ENCODE measurements around the gene SLC38A10. TPM values are rescaled to one million over a fixed set of nuclear protein-coding genes. Genes with fewer than 3 reads are reported as not detected.

The SLC38A10 gene
- polyA plus RNA-seq, 12 donors = 32.7 to 57.4 (median 40.4) TPM; not detected in 1

Other genes starting within 250 kb of the SLC38A10 start
- gene PVALEF, start 129.8 kb downstream of the SLC38A10 start, polyA plus RNA-seq (ENCODE audit: insufficient read length in 12 of 12) = 1 to 10 TPM in 1 of 12 donors, under 1 TPM in 8, not detected in 3; 0.12 to 2.6 (median 0.47) TPM
- gene AATK, start 129.1 kb downstream of the SLC38A10 start, polyA plus RNA-seq (ENCODE audit: insufficient read length in 12 of 12) = 10 to 100 TPM in 4 of 12 donors, 1 to 10 TPM in 7, not detected in 1; 4.4 to 12.8 (median 9.4) TPM
- 10 to 100 TPM in 1 of 12 donors, 1 to 10 TPM in 10, not detected in 1; 4.7 to 15.4 (median 8.1) TPM for gene CEP131, start 72.3 kb downstream of the SLC38A10 start, polyA plus RNA-seq (ENCODE audit: insufficient read length in 12 of 12)
- 10 to 100 TPM in 8 of 12 donors, 1 to 10 TPM in 3, not detected in 1; 7.9 to 25.7 (median 11.9) TPM for gene TEPSIN, start 56.3 kb downstream of the SLC38A10 start, polyA plus RNA-seq (ENCODE audit: insufficient read length in 12 of 12)
- gene NDUFAF8, start 56.0 kb downstream of the SLC38A10 start, polyA plus RNA-seq (ENCODE audit: insufficient read length in 12 of 12) = 10 to 100 TPM in 11 of 12 donors, not detected in 1; 31.7 to 90.1 (median 39.0) TPM
- 10 to 100 TPM in 6 of 12 donors, 1 to 10 TPM in 5, not detected in 1; 7.5 to 23.4 (median 10.8) TPM for gene BAHCC1, start 100.2 kb upstream of the SLC38A10 start, polyA plus RNA-seq (ENCODE audit: insufficient read length in 12 of 12)
- gene ACTG1, start 217.5 kb upstream of the SLC38A10 start, polyA plus RNA-seq (ENCODE audit: insufficient read length in 12 of 12) = 1,000 to 10,000 TPM in 9 of 12 donors, 100 to 1,000 TPM in 3; 527 to 2,520 (median 1,086) TPM
- 1 to 10 TPM in 10 of 12 donors, not detected in 2; 1.5 to 3.5 (median 2.4) TPM for gene FSCN2, start 233.1 kb upstream of the SLC38A10 start, polyA plus RNA-seq (ENCODE audit: insufficient read length in 12 of 12)

Measured in muscle of arm (tissue), 12 donors.